ENCODE measurements around the gene SLC39A9.

SLC39A9 gene

GRCh38 chr14:69398053-69398817 is at the start of gene SLC39A9, which contains the start of gene ERH:
TSS of gene SLC39A9 (plus strand) at chr14:69398692. CDS start at chr14:69399370, 678 bp downstream.
TSS of gene ERH (minus strand) at chr14:69398299. CDS start at chr14:69398233, 66 bp downstream.
- H3K4me3 ChIP-seq (ENCODE audit: low read depth, low read length) = peak within 1 kb of the TSS; percentile 78
- peak; percentile 94 for DNase-seq (ENCODE audit: low read depth)
- in situ Hi-C loops (cut with HindIII; ENCODE audit: low sequenced_read_pairs) = loop anchor here (5.0 kb wide), 1 partner anchor 59 kb away; no protein-coding TSS in a partner anchor
- TF ChIP-seq CTCF (IDR thresholded peaks at IDR 0.05; ENCODE audit: low read depth, low read length, missing control alignments) = no peak

DNA sequence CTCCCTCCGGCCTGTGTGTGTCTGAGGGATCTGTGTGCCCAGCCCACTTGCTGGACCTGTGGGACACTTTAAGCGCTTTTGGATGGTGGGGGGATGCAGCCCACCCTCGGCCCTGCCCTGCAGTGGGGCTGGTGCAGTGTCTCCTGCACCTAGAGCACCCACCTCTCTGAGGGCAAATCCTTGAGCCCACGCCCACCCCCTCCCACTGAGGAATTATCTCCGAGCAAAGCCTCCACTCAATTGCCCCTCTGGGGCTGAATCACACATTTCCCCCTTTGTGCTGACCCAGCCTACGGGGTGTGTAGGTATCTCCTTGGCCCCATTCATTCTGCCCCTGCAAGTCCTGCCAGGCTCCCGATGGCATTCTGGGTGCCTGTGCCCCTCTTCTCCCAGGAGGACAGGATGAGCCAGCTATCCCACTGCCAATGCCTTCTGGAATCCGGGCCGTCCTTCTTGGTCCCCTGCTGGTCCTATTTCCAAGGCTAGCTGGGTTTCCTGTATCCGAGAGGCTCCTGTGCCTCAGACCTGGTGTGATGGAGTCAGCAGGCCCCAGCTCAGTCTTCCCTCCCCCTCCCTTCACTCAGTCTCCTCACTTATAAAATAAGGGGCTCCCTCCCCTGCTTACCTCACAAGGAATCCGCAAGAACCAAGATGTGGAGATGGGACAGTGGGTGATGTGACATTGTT is 49.3 kb upstream of the SLC39A9 start:
- no peak overlapping the region for H3K4me3 ChIP-seq (ENCODE audit: low read depth, low read length)
- DNase-seq (ENCODE audit: low read depth) = no peak
- in situ Hi-C loops (cut with HindIII; ENCODE audit: low sequenced_read_pairs) = no loop called here
- no peak for TF ChIP-seq CTCF (IDR thresholded peaks at IDR 0.05; ENCODE audit: low read depth, low read length, missing control alignments)

- no peak overlapping the region for H3K4me3 ChIP-seq (ENCODE audit: low read depth, low read length)
- TF ChIP-seq CTCF (IDR thresholded peaks at IDR 0.05; ENCODE audit: low read depth, low read length, missing control alignments) = no peak
- no peak for DNase-seq (ENCODE audit: low read depth)
- in situ Hi-C loops (cut with HindIII; ENCODE audit: low sequenced_read_pairs) = no loop called here
Observed at GRCh38 chr14:69350892-69351291, 47.6 kb upstream of the SLC39A9 start.

DNA sequence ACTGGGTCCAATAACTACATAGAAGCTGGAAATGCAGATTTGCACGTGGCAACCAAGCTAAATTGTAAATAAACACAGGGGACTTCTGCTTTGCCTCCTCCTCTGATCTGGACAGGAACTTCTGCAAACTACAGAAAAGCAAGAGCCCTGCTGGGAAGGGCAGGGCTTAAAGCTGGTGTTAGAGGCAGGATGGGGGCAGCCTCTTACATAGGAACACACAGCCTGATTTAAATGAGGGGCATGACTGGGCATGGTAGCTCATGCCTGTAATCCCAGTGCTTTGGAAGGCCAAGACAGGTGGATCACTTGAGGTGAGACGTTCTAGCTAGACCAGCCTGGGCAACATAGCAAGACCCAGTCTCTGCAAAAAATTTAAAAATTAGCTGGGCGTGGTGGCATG is 47.1 kb upstream of the SLC39A9 start:
- in situ Hi-C loops (cut with HindIII; ENCODE audit: low sequenced_read_pairs) = no loop called here
- no peak for TF ChIP-seq CTCF (IDR thresholded peaks at IDR 0.05; ENCODE audit: low read depth, low read length, missing control alignments)
- H3K4me3 ChIP-seq (ENCODE audit: low read depth, low read length) = no peak overlapping the region
- no peak for DNase-seq (ENCODE audit: low read depth)

- in situ Hi-C loops (cut with HindIII; ENCODE audit: low sequenced_read_pairs) = no loop called here
- DNase-seq (ENCODE audit: low read depth) = no peak
- TF ChIP-seq CTCF (IDR thresholded peaks at IDR 0.05; ENCODE audit: low read depth, low read length, missing control alignments) = no peak
- no peak overlapping the region for H3K4me3 ChIP-seq (ENCODE audit: low read depth, low read length)
Observed at GRCh38 chr14:69351911-69352310, 46.6 kb upstream of the SLC39A9 start.

GRCh38 chr14:69353168-69353567 is 45.3 kb upstream of the SLC39A9 start:
- DNase-seq (ENCODE audit: low read depth) = no peak
- H3K4me3 ChIP-seq (ENCODE audit: low read depth, low read length) = no peak overlapping the region
- in situ Hi-C loops (cut with HindIII; ENCODE audit: low sequenced_read_pairs) = no loop called here
- TF ChIP-seq CTCF (IDR thresholded peaks at IDR 0.05; ENCODE audit: low read depth, low read length, missing control alignments) = no peak
